Vagina (tissue), 2 donors: Measurements from ENCODE around the gene ARRDC4. TPM values are rescaled to one million over a fixed set of nuclear protein-coding genes. Genes with fewer than 3 reads are reported as not detected.

Experiments
- DNase-seq, 2 donors: peaks; one replicate each; pipeline ENCODE4 v3.0.0-alpha.2; 2017; ENCODE audit errors: extremely low spot score in 2 of 2
- H3K27ac ChIP-seq: fragments of 200-600 bp; sonication (generic); one replicate; pipeline ENCODE4 v1.5.1; 2019
- H3K27me3 ChIP-seq: fragments of 200-600 bp; sonication (generic); one replicate; pipeline ENCODE4 v1.5.1; 2019
- H3K36me3 ChIP-seq, 2 donors: fragments of 200-600 bp; sonication (generic); one replicate each; pipeline ENCODE4 v1.5.1; 2017 to 2019
- H3K4me1 ChIP-seq: fragments of 200-600 bp; sonication (generic); one replicate; pipeline ENCODE4 v1.5.1; 2019
- H3K4me3 ChIP-seq, 2 donors: fragments of 200-600 bp; sonication (generic); 1 replicate in 1 of 2; 2 replicates in 1 of 2; pipeline ENCODE4 v1.5.1; 2016 to 2019
- H3K9me3 ChIP-seq: fragments of 200-600 bp; sonication (generic); one replicate; pipeline ENCODE4 v1.5.1; 2019
- POLR2A ChIP-seq, 2 donors: fragments of 450-650 bp; IDR thresholded peaks; one replicate each; pipeline ENCODE4 v1.6.1; 2017; ENCODE audit warnings: antibody characterized with exemption in 2 of 2, mild to moderate bottlenecking in 2 of 2, moderate library complexity in 2 of 2
- POLR2AphosphoS5 ChIP-seq, 2 donors: sonication (generic); formaldehyde crosslinking; IDR thresholded peaks; one replicate each; pipeline ENCODE4 v1.9.0; 2017; ENCODE audit warnings: antibody characterized with exemption in 2 of 2, mild to moderate bottlenecking in 2 of 2, low read depth in 1 of 2; ENCODE audit not compliant: insufficient read depth in 1 of 2
- intact Hi-C: fragments of 100-400 bp; cut with DNase I; formaldehyde crosslinking; loops from one replicate; pipeline ENCODE4 v1.15.1; 2023
- total RNA-seq: library from RNA; depleted of rRNA; stranded (reverse); fragments of >200 nt; gene quantifications from one replicate; pipeline ENCODE4 v1.2.3, GENCODE V29; 2016
- TF ChIP-seq, protein P1 (sequence below), 3 experiments: fragments of 450-650 bp in 2 of 3; fragments of 200-600 bp in 1 of 3; sonication (generic) in 1 of 3; IDR thresholded peaks; one replicate each; pipeline ENCODE4 v1.5.1; 2017 to 2019; ENCODE audit warnings: antibody characterized with exemption in 3 of 3, mild to moderate bottlenecking in 2 of 3, moderate library complexity in 2 of 3

Gene ARRDC4
- total RNA-seq, 1 donor from 2014 or later, result 35.8 TPM

DNA sequence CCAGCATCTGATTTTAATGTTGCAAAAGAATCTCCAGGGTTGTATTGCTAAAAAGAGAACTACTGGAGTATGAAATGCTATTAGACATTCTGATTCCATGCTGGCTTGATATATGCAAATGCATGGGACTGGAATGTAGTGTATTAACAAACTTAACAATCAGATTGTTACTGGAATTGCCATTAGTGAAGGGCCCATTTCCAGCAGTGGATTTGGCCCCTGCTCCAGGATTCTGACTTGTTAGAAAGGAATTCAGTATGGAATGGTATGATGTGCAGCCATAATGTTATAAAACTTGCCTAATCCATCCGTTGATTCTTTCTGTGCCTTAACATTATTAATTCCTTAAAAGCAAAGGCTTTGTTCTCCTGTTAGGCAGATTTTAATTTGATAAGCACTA is 7.9 kb downstream of the ARRDC4 start:
- DNase-seq, result no peak
- intact Hi-C loops, result no loop called here
- Histone ChIP-seq H3K36me3 (peaks cover 0 to 33% of the 10 kb centered on the region in 2 donors), H3K9me3 (no peaks in the 10 kb centered on the region), H3K4me1 (peaks cover 38% of the 10 kb centered on the region), H3K4me3 (no peak overlapping the region), H3K27ac (no peak overlapping the region), H3K27me3 (no peaks in the 10 kb centered on the region)
- TF ChIP-seq, protein P1, sequence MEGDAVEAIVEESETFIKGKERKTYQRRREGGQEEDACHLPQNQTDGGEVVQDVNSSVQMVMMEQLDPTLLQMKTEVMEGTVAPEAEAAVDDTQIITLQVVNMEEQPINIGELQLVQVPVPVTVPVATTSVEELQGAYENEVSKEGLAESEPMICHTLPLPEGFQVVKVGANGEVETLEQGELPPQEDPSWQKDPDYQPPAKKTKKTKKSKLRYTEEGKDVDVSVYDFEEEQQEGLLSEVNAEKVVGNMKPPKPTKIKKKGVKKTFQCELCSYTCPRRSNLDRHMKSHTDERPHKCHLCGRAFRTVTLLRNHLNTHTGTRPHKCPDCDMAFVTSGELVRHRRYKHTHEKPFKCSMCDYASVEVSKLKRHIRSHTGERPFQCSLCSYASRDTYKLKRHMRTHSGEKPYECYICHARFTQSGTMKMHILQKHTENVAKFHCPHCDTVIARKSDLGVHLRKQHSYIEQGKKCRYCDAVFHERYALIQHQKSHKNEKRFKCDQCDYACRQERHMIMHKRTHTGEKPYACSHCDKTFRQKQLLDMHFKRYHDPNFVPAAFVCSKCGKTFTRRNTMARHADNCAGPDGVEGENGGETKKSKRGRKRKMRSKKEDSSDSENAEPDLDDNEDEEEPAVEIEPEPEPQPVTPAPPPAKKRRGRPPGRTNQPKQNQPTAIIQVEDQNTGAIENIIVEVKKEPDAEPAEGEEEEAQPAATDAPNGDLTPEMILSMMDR (IDR thresholded peaks at IDR 0.05), result no peak
- TF ChIP-seq POLR2AphosphoS5 (IDR thresholded peaks at IDR 0.05; ENCODE audit: insufficient read depth in 1 of 2, low read depth in 1 of 2), result no peak
- no peak for TF ChIP-seq POLR2A (IDR thresholded peaks at IDR 0.05)

DNA sequence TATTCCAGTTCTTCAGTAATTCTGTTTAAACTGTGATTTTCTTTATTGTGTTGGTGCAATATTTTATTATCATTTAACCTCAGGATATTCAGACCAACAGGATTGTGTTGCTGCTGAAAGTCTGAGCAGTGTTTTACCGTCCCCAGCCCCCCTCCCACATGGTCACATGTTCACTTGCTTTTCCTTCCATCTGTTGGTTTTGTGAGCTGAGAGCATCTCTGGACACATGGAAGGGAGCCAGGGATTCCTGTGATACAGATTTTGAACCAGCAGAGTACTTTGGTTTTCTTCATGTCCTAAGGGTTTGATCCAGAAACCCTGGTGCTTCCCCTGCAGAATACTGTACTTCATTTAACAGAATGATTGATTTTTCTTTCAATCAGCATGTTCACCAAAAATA is 11.9 kb downstream of the ARRDC4 start:
- H3K36me3 ChIP-seq, result peaks cover 0 to 47% of the 10 kb centered on the region in 2 donors
- H3K4me1 ChIP-seq, result peaks cover 8% of the 10 kb centered on the region

DNA sequence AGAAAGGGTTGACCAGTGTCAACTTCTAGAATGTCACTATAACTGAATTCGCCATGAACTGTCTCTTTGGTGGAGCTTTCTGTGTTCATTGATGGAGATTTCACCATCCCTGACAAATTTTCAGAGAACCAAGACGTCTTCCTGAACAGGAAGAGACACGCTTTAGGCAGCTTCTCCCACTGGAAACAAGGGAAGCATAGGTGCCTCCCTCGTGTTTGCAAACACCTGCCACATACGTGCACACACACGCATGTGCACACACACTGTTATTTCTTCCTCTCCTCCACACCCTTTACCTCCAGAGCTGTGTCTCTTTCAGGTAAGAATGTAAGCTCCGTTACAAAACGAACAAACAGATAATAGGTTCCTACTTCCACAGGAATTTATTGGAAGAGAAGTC is 15.6 kb downstream of the ARRDC4 start:
- H3K27ac ChIP-seq, result no peak overlapping the region
- intact Hi-C loops, result no loop called here
- TF ChIP-seq POLR2A (IDR thresholded peaks at IDR 0.05), result no peak
- TF ChIP-seq POLR2AphosphoS5 (IDR thresholded peaks at IDR 0.05; ENCODE audit: insufficient read depth in 1 of 2, low read depth in 1 of 2), result no peak
- TF ChIP-seq, protein P1 (IDR thresholded peaks at IDR 0.05), result no peak
- H3K4me1 ChIP-seq, result no peaks in the 10 kb centered on the region
- no peak for DNase-seq
- H3K27me3 ChIP-seq, result no peaks in the 10 kb centered on the region
- no peaks in the 10 kb centered on the region for H3K9me3 ChIP-seq
- peaks cover 0 to 33% of the 10 kb centered on the region in 2 donors for H3K36me3 ChIP-seq
- H3K4me3 ChIP-seq, result no peak overlapping the region

More for the DNA sequence above, 11.9 kb downstream of the ARRDC4 start:
- H3K4me3 ChIP-seq, result no peak overlapping the region
- no peaks in the 10 kb centered on the region for H3K27me3 ChIP-seq
- no peak for DNase-seq
- no peak for TF ChIP-seq POLR2AphosphoS5 (IDR thresholded peaks at IDR 0.05; ENCODE audit: insufficient read depth in 1 of 2, low read depth in 1 of 2)
- TF ChIP-seq, protein P1 (IDR thresholded peaks at IDR 0.05), result no peak
- TF ChIP-seq POLR2A (IDR thresholded peaks at IDR 0.05), result no peak
- intact Hi-C loops, result no loop called here
- no peak overlapping the region for H3K27ac ChIP-seq
- no peaks in the 10 kb centered on the region for H3K9me3 ChIP-seq

DNA sequence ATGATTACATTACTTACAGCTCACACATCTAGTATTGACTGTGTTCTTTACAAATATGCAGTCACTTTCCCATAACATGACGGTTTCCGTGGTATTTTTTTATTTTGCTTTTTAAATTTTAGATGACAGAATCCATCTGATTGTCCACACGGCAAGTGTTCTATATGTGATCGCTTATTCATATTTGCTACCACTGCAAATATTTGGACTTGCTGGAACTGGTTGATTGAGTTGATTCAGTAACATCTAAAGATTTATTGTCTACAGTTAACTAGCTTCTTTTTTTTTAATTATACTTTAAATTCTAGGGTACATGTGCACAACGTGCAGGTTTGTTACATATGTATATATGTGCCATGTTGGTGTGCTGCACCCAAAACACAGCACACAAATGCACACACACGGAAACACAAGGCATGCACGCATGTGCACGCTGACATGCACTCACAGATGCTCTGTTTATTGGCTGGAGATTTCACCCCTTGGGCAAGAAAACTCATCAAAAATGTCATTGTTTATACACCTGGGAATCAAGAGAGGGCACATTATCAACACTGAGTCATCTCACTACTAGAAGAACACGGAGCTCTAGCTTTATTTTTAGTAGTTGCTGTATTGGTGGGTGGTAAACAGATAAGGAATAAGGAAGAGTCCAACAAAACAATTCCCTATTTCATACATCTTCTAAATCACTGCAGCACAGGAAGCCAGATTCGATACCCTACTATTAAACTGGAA is 16.4 kb downstream of the ARRDC4 start:
- no peaks in the 10 kb centered on the region for H3K9me3 ChIP-seq
- H3K27ac ChIP-seq, result no peak overlapping the region
- H3K4me1 ChIP-seq, result no peaks in the 10 kb centered on the region
- H3K4me3 ChIP-seq, result no peak overlapping the region
- H3K27me3 ChIP-seq, result no peaks in the 10 kb centered on the region
- H3K36me3 ChIP-seq, result peaks cover 0 to 25% of the 10 kb centered on the region in 2 donors
- TF ChIP-seq, protein P1 (IDR thresholded peaks at IDR 0.05), result no peak
- TF ChIP-seq POLR2AphosphoS5 (IDR thresholded peaks at IDR 0.05; ENCODE audit: insufficient read depth in 1 of 2, low read depth in 1 of 2), result no peak
- no peak for TF ChIP-seq POLR2A (IDR thresholded peaks at IDR 0.05)
- intact Hi-C loops, result no loop called here
- DNase-seq, result no peak

DNA sequence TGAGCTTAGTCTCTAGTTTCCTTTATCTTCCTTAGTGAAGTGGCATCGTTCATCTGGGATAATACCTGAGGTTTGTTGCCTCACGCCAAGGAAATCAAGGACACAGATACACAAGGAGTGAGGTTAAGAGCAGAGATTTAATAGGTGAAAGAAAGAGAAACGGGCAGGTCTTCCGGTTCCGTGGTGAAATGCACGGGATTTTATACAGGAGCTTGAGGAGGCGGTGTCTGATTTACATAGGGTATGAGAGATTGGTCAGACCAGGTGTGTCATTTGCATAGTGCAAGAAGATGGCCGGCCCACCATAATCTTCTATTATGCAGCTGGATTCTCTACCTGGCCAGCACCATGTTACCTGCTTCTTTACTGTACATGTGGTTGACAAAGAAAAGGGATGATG is 17.2 kb downstream of the ARRDC4 start:
- H3K4me3 ChIP-seq, result no peak overlapping the region
- TF ChIP-seq POLR2AphosphoS5 (IDR thresholded peaks at IDR 0.05; ENCODE audit: insufficient read depth in 1 of 2, low read depth in 1 of 2), result no peak
- TF ChIP-seq, protein P1 (IDR thresholded peaks at IDR 0.05), result no peak
- no peak for TF ChIP-seq POLR2A (IDR thresholded peaks at IDR 0.05)
- H3K27ac ChIP-seq, result no peak overlapping the region
- intact Hi-C loops, result no loop called here
- H3K4me1 ChIP-seq, result no peaks in the 10 kb centered on the region
- H3K27me3 ChIP-seq, result no peaks in the 10 kb centered on the region
- no peak for DNase-seq
- no peaks in the 10 kb centered on the region for H3K9me3 ChIP-seq
- H3K36me3 ChIP-seq, result peaks cover 0 to 17% of the 10 kb centered on the region in 2 donors
